Mucosa of stomach (tissue), 1 donor: Measurements from ENCODE around the gene LCN12.
A peak's percentile ranks its signal among the peaks of the same experiment; 100 is the strongest.

Source experiments
- H3K27me3 ChIP-seq: one replicate; pipeline ENCODE4 v1.7.0; 2013; ENCODE audit warnings: mild to moderate bottlenecking, low read length; ENCODE audit not compliant: control insufficient read depth, insufficient read depth
- H3K36me3 ChIP-seq: one replicate; pipeline ENCODE4 v1.7.0; 2013; ENCODE audit warnings: low read length; ENCODE audit not compliant: control insufficient read depth, insufficient read depth
- H3K4me1 ChIP-seq: one replicate; pipeline ENCODE4 v1.7.0; 2013; ENCODE audit warnings: mild to moderate bottlenecking, low read length; ENCODE audit not compliant: control insufficient read depth, insufficient read depth
- H3K4me3 ChIP-seq: one replicate; pipeline ENCODE4 v1.7.0; 2013; ENCODE audit warnings: low read length
- H3K9ac ChIP-seq: one replicate; pipeline ENCODE4 v1.7.0; 2013; ENCODE audit warnings: mild to moderate bottlenecking, low read length, moderate library complexity
- H3K9me3 ChIP-seq: one replicate; pipeline ENCODE4 v1.7.0; 2013; ENCODE audit warnings: mild to moderate bottlenecking, low read length, moderate library complexity; ENCODE audit not compliant: control insufficient read depth
- donor health status: Pancreatic carcinoma.

LCN12 gene

GRCh38 chr9:136958898-136959850 lies 7.1 kb downstream of the LCN12 start:
- Histone ChIP-seq H3K27me3 (no peaks in the 10 kb centered on the region), H3K4me1 (peaks cover 3% of the 10 kb centered on the region), H3K4me3 (no peak overlapping the region), H3K36me3 (no peaks in the 10 kb centered on the region), H3K9me3 (no peaks in the 10 kb centered on the region), H3K9ac (no peak overlapping the region)

- Histone ChIP-seq H3K4me3 (no peak overlapping the region), H3K4me1 (peaks cover 11% of the 10 kb centered on the region), H3K9me3 (no peaks in the 10 kb centered on the region), H3K36me3 (no peaks in the 10 kb centered on the region), H3K27me3 (no peaks in the 10 kb centered on the region), H3K9ac (no peak overlapping the region)
Observed at GRCh38 chr9:136960212-136960937, 8.3 kb downstream of the LCN12 start.

GRCh38 chr9:136960938-136961275 lies 8.8 kb downstream of the LCN12 start:
- no peaks in the 10 kb centered on the region for H3K9me3 ChIP-seq
- H3K4me1 ChIP-seq, result peaks cover 11% of the 10 kb centered on the region
- no peaks in the 10 kb centered on the region for H3K36me3 ChIP-seq
- H3K9ac ChIP-seq, result no peak overlapping the region
- no peak overlapping the region for H3K4me3 ChIP-seq
- peaks cover 3% of the 10 kb centered on the region for H3K27me3 ChIP-seq

- H3K36me3 ChIP-seq, result no peaks in the 10 kb centered on the region
- no peak overlapping the region for H3K9ac ChIP-seq
- peaks cover 11% of the 10 kb centered on the region for H3K4me1 ChIP-seq
- no peak overlapping the region for H3K4me3 ChIP-seq
- no peaks in the 10 kb centered on the region for H3K9me3 ChIP-seq
- H3K27me3 ChIP-seq, result peaks cover 6% of the 10 kb centered on the region
Observed at GRCh38 chr9:136961279-136962065, 9.4 kb downstream of the LCN12 start.

- no peaks in the 10 kb centered on the region for H3K9me3 ChIP-seq
- H3K4me3 ChIP-seq, result no peak overlapping the region
- peaks cover 6% of the 10 kb centered on the region for H3K27me3 ChIP-seq
- no peak overlapping the region for H3K9ac ChIP-seq
- no peaks in the 10 kb centered on the region for H3K36me3 ChIP-seq
- H3K4me1 ChIP-seq, result peaks cover 11% of the 10 kb centered on the region
Observed at GRCh38 chr9:136962163-136962562, 10.1 kb downstream of the LCN12 start.

- no peak overlapping the region for H3K4me3 ChIP-seq
- peaks cover 11% of the 10 kb centered on the region for H3K4me1 ChIP-seq
- no peak overlapping the region for H3K9ac ChIP-seq
- no peaks in the 10 kb centered on the region for H3K36me3 ChIP-seq
- H3K27me3 ChIP-seq, result peaks cover 6% of the 10 kb centered on the region
- no peaks in the 10 kb centered on the region for H3K9me3 ChIP-seq
Observed at GRCh38 chr9:136962701-136963248, 10.7 kb downstream of the LCN12 start.

- peaks cover 11% of the 10 kb centered on the region for H3K4me1 ChIP-seq
- no peaks in the 10 kb centered on the region for H3K36me3 ChIP-seq
- H3K27me3 ChIP-seq, result peaks cover 6% of the 10 kb centered on the region
- H3K9ac ChIP-seq, result no peak overlapping the region
- H3K4me3 ChIP-seq, result no peak overlapping the region
- no peaks in the 10 kb centered on the region for H3K9me3 ChIP-seq
Observed at GRCh38 chr9:136963341-136963740, 11.3 kb downstream of the LCN12 start.

GRCh38 chr9:136963751-136964150 lies 11.7 kb downstream of the LCN12 start:
- Histone ChIP-seq H3K9ac (no peak overlapping the region), H3K9me3 (no peaks in the 10 kb centered on the region), H3K27me3 (peaks cover 6% of the 10 kb centered on the region), H3K36me3 (no peaks in the 10 kb centered on the region), H3K4me1 (peaks cover 11% of the 10 kb centered on the region), H3K4me3 (no peak overlapping the region)

- no peaks in the 10 kb centered on the region for H3K36me3 ChIP-seq
- peak overlapping the region; percentile 41 for H3K9ac ChIP-seq
- H3K4me3 ChIP-seq, result peak overlapping the region; percentile 17
- H3K9me3 ChIP-seq, result no peaks in the 10 kb centered on the region
- peaks cover 11% of the 10 kb centered on the region for H3K4me1 ChIP-seq
- H3K27me3 ChIP-seq, result peaks cover 6% of the 10 kb centered on the region
Observed at GRCh38 chr9:136964171-136964689, 12.2 kb downstream of the LCN12 start.

GRCh38 chr9:136964833-136965422 lies 12.9 kb downstream of the LCN12 start:
- peaks cover 11% of the 10 kb centered on the region for H3K4me1 ChIP-seq
- peaks cover 6% of the 10 kb centered on the region for H3K27me3 ChIP-seq
- no peaks in the 10 kb centered on the region for H3K36me3 ChIP-seq
- H3K9me3 ChIP-seq, result no peaks in the 10 kb centered on the region
- H3K9ac ChIP-seq, result peak overlapping the region; percentile 41
- H3K4me3 ChIP-seq, result peak overlapping the region; percentile 17

- H3K9ac ChIP-seq, result no peak overlapping the region
Observed at GRCh38 chr9:136965771-136966484, 13.9 kb downstream of the LCN12 start.

More at GRCh38 chr9:136965771-136966484, 13.9 kb downstream of the LCN12 start:
- Histone ChIP-seq H3K27me3 (peaks cover 11% of the 10 kb centered on the region), H3K9me3 (no peaks in the 10 kb centered on the region), H3K4me1 (peaks cover 11% of the 10 kb centered on the region), H3K4me3 (no peak overlapping the region), H3K36me3 (no peaks in the 10 kb centered on the region)
